GM11168 (cell line): ENCODE results near the gene SCAF4.
"Not testable (repeated sequence)": the region's sequence is repeated elsewhere in the genome, so short reads cannot be mapped to it uniquely, and the experiment has no call there.

Source experiments
- in situ Hi-C: fragments of 300-500 bp; cut with MboI; formaldehyde crosslinking; loops from one replicate; pipeline ENCODE4 v1.12.0; 2022; ENCODE audit warnings: low sequenced_read_pairs; ENCODE audit not compliant: unreplicated experiment

The SCAF4 gene, protein sequence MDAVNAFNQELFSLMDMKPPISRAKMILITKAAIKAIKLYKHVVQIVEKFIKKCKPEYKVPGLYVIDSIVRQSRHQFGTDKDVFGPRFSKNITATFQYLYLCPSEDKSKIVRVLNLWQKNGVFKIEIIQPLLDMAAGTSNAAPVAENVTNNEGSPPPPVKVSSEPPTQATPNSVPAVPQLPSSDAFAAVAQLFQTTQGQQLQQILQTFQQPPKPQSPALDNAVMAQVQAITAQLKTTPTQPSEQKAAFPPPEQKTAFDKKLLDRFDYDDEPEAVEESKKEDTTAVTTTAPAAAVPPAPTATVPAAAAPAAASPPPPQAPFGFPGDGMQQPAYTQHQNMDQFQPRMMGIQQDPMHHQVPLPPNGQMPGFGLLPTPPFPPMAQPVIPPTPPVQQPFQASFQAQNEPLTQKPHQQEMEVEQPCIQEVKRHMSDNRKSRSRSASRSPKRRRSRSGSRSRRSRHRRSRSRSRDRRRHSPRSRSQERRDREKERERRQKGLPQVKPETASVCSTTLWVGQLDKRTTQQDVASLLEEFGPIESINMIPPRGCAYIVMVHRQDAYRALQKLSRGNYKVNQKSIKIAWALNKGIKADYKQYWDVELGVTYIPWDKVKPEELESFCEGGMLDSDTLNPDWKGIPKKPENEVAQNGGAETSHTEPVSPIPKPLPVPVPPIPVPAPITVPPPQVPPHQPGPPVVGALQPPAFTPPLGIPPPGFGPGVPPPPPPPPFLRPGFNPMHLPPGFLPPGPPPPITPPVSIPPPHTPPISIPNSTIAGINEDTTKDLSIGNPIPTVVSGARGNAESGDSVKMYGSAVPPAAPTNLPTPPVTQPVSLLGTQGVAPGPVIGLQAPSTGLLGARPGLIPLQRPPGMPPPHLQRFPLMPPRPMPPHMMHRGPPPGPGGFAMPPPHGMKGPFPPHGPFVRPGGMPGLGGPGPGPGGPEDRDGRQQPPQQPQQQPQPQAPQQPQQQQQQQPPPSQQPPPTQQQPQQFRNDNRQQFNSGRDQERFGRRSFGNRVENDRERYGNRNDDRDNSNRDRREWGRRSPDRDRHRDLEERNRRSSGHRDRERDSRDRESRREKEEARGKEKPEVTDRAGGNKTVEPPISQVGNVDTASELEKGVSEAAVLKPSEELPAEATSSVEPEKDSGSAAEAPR

DNA sequence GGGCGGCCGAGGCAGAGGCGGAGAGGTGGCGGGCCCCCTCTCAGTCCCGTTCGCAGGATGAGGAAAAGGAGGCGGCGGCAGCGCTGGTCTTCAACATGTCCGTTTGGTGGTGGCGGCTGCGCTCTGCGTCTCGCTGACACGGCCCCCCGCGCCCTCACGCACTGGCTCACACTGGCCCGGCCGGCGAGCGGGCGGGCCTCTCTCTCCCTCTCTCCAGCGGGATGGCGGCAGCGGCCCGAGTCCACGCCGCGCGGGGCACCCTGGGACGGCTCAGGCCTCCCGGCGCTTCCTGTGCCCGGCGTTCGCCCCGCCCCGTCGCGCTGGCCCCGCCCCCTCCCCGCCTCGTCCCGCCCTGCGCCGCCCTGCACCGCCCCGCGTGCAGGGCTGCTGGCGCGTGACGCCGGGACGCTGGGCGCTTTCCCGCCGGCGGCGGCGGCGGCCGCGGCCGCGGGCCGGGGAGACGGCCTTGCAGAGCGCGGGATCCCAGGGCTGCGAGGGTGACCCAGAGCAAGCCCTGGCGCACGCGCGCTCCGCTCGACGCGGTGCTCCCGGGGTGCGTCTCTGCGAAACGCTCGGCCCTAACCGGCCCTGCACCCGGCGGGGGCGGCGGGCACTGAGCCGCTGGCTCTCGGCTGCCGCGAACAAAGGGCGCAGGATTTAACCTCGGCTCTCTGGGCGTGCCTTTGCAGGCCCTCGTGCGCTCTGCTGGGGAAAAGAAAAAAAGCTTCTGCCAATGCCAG is at the start of gene SCAF4:
TSS of gene SCAF4 (minus strand) at position 262 of the 740 bp plus-strand sequence. CDS start 426 bp downstream, outside the sequence.
- in situ Hi-C loops = no loop called here

DNA sequence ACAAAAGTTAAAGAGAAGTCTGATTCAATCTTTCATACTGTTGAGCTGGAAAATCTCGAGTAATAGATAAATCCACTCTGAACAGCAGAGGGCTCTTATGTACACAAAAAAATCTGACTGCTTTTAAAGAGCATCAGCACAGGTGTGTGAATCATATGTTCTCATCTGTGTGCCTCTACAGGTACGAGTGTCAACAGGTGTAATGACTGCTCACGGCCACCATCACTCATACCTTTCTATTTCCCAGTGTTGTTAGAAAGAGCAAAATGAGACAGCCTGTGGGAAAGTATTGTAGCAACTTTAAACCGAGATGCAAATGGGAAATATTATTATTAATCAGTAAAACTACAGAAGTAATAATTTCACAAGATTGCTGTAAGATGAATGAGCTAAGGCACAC is 49.0 kb upstream of the SCAF4 start:
- in situ Hi-C loops = no loop called here

- in situ Hi-C loops = no loop called here
Measured at GRCh38 chr21:31778546-31778945, 46.6 kb upstream of the SCAF4 start.

- in situ Hi-C loops = no loop called here
Measured at GRCh38 chr21:31777857-31778256, 45.9 kb upstream of the SCAF4 start.

- in situ Hi-C loops = no loop called here
Measured at GRCh38 chr21:31774031-31774430, 42.1 kb upstream of the SCAF4 start.

DNA sequence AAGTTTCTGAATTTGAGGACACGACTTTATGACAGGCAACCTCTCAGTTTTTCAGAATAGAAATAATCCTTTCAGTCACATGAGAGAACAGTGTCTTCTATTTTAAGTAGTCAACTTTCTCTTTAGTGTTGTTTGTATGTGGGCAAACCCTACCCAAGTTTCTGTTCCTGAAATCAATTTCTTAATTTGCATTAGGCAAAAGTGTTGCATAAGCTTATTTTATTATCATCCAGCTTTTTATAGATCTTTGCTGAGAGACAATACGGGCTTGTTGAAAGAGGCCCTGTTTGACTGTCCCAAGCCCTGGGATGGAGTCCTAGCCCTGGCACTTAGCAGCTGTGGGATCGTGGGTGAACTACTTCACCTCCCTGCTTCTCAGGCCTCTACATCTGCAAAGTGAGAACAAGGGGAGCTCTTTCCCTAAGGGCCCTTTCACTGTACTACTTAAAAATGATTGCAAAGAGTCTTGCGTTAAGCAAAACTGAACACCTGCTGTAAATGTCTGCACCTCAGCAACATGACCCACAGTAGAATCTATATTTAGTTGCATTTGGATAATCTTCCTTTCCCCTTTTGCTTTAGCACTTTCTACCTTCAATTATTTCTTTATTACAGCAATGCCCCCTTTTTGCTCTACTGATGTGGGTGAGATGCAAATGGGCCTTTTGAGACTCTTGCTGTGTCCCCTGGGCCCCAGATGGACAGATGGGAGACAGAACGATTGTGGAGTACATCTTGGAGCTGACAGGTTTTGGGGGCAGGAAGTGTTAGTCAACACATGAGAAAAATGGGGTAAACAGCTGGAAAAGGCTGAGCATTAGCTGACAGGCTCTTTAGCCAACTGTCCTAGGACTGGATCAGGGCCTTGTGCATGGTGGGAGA is 41.0 kb upstream of the SCAF4 start:
- in situ Hi-C loops = no loop called here

- in situ Hi-C loops = no loop called here
Measured at GRCh38 chr21:31771685-31772084, 39.8 kb upstream of the SCAF4 start.

DNA sequence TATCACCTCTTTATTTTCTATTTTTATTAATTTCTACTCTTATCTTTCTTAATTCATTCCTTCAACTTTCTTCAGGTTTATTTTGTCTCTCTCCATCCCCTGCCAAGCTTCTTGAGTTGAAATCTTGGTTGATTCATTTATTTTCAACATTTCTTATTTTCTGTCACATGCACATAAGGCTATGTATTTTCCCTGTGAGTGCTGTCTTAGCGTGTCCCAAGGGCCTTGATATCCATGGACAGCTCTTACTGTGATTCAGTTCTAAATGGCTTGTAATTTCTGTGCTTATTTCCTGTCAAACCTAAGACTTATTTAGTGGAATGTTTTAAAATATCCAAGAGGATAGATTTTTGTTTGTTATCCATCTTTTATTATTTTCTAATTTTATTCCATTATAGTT is 36.8 kb upstream of the SCAF4 start:
- in situ Hi-C loops = no loop called here

GRCh38 chr21:31766899-31767298 is 35.0 kb upstream of the SCAF4 start:
- in situ Hi-C loops = no loop called here

GRCh38 chr21:31765850-31766249 is 33.9 kb upstream of the SCAF4 start:
- in situ Hi-C loops = not testable (repeated sequence)

DNA sequence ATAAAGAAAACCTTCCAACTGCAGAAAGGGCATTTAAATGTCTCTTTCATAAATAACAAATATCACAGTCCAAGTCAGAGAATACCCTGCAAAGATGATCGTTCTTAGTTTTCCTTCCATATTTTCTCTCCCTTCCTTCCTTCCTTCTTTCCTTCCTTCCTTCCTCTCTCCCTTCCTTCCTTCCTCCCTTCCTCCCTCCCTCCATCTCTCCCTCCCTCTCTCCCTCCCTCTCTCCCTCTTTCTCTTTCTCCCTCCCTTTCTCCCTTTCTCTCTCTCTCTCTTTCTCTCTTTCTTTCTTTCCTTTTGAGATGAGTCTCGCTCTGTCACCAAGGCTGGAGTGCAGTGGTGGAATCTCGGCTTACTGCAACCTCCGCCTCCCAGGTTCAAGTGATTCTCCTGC is 29.0 kb upstream of the SCAF4 start:
- in situ Hi-C loops = no loop called here

GRCh38 chr21:31756787-31757186 is 24.9 kb upstream of the SCAF4 start:
- in situ Hi-C loops = no loop called here

DNA sequence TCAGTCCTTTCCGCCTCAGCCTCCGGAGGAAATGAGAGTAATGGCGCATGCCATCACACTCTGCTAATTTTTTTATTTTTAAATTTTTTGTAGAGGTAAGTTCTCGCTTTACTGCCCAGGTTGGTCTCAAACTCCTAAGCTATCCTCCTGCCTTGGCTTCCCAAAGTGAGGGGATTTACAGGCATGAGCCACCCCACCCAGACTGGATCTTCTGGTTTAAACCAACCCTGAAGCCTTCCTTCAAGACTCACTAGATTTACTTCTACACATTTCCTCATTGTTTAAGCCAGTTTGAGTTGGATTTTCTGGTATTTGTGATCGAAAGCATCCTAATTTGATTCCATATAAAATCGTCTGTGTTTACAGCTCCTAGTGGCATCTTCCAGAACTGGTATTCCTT is 23.1 kb upstream of the SCAF4 start:
- in situ Hi-C loops = no loop called here

GRCh38 chr21:31754708-31754960 is 22.7 kb upstream of the SCAF4 start:
- in situ Hi-C loops = no loop called here

DNA sequence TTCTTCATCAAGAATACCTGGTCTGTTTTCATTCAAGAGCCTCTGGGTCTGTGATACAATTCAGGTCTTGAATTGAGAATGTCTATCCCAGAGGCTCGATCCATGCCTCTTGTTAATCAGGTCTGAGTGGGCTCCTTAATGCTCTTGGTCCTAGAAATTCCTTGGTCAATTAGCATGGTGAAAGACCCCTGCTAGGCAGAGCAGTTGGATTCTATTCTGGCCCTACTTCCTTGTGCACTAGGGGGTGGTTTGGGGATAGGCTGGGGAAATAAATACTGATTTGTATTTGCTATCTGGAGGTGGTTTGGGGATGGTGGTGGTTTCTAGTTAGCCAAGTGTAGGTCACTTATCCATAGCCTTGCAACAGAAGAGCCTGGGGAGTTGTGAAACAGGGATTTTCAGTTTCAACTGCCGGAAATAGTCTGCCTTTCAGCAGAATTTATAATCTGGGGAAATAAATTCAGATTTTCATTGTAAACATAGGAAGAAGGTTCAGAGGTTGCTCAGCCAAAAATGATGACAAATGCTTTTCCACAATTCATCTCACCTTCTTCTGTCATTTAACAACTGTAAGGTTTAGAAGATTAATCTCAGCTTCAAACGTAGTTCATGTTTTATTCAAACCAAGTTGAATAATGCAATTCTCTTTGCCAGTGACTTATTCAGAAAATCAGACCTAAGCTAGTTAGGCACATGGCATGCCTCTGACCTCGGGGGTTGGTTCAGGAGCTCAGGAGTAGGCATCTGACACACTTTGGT is 22.2 kb upstream of the SCAF4 start:
- in situ Hi-C loops = no loop called here

- in situ Hi-C loops = no loop called here
Measured at GRCh38 chr21:31752967-31753366, 21.0 kb upstream of the SCAF4 start.

DNA sequence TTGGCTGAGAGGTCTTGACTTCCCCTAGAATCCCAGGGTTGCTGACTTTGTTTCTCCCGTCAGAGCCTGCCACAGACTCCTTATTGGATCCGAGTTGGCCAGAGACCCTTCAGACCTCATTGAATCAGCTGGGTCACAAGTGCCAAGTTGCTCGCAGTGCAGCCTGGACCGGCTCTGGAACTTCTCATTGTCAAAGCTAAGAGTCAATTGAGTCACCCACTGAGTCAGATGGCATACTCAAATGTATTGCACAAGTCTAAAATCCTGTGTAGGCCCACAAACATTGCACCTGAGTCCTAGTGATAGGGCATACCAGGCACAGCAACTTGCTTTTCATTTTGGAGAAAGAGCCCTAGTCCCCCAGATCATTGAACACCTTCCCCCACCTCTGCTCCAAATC is 20.4 kb upstream of the SCAF4 start:
- in situ Hi-C loops = no loop called here

DNA sequence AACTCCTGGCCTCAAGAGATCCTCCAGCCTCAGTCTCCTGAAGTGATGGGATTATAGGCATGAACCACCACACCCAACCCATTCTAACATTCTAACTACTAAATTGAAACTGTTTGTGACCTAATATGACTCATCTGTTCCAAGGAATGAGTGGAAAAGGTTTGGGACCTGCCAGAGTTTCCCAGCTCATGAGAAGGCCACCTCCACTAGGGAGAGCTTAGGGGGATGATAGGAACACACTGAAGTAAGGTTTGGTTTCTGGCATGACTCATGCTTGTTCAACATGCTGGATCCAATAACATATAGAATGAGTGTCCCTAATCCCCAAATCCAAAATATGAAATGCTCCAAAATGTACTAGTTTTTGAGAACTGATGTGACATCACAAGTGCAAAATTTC is 18.9 kb upstream of the SCAF4 start:
- in situ Hi-C loops = no loop called here
